BLaER1 treated with 17β-estradiol and CSF1 and Interleukin-3, amounts not matched to agents 10 nM and 100 nM (cell line): ENCODE measurements around the gene ARID5B.
A peak's percentile ranks its signal among the peaks of the same experiment; 100 is the strongest.

Source experiments
- H3K27ac ChIP-seq, 11 experiments: shearing (Covaris generic); formaldehyde crosslinking; 2 replicates each; pipeline ENCODE4 v1.8.1; 2022
- H3K27me3 ChIP-seq, 11 experiments: shearing (Covaris generic); formaldehyde crosslinking; 2 replicates each; pipeline ENCODE4 v1.8.1; 2022
- H3K36me3 ChIP-seq, 11 experiments: shearing (Covaris generic); formaldehyde crosslinking; 2 replicates each; pipeline ENCODE4 v1.8.1; 2022
- H3K4me1 ChIP-seq, 10 experiments: shearing (Covaris generic); formaldehyde crosslinking; 2 replicates each; pipeline ENCODE4 v1.8.1; 2022
- H3K4me2 ChIP-seq, 11 experiments: shearing (Covaris generic); formaldehyde crosslinking; 2 replicates each; pipeline ENCODE4 v1.8.1; 2022
- H3K4me3 ChIP-seq, 10 experiments: shearing (Covaris generic); formaldehyde crosslinking; 2 replicates each; pipeline ENCODE4 v1.8.1; 2022
- H3K9ac ChIP-seq, 11 experiments: shearing (Covaris generic); formaldehyde crosslinking; 2 replicates each; pipeline ENCODE4 v1.8.1; 2022
- H3K9me3 ChIP-seq, 11 experiments: shearing (Covaris generic); formaldehyde crosslinking; replicated peaks in 1 of 11; 2 replicates each; pipeline ENCODE4 v1.8.1; 2022
- H4K20me1 ChIP-seq, 11 experiments: shearing (Covaris generic); formaldehyde crosslinking; 2 replicates each; pipeline ENCODE4 v1.8.1; 2022
- Cebpa-rat ChIP-seq, 11 experiments: shearing (Covaris generic); IDR thresholded peaks; 2 replicates each; pipeline ENCODE4 v1.8.1; 2022

ARID5B gene

GRCh38 chr10:61869041-61869675 lies 32.3 kb upstream of the ARID5B start:
- TF ChIP-seq Cebpa-rat (IDR thresholded peaks at IDR 0.05): no peak

GRCh38 chr10:61869774-61870525 lies 31.5 kb upstream of the ARID5B start:
- H3K27ac ChIP-seq: no peak overlapping the region
- peaks cover 0 to 6% (median 2%) of the 10 kb centered on the region in 10 experiments; a peak in 3 of 20 replicates for H3K4me1 ChIP-seq
- no peak for TF ChIP-seq Cebpa-rat (IDR thresholded peaks at IDR 0.05)
- H3K9me3 ChIP-seq: peaks cover 17 to 26% (median 22%) of the 10 kb centered on the region in 11 experiments
- no peak overlapping the region for H3K9ac ChIP-seq
- H4K20me1 ChIP-seq: no peaks in the 10 kb centered on the region
- H3K27me3 ChIP-seq: no peaks in the 10 kb centered on the region
- no peaks in the 10 kb centered on the region for H3K36me3 ChIP-seq
- no peak overlapping the region for H3K4me3 ChIP-seq
- peak overlapping the region in 3 of 11 experiments; percentile 9 to 37 (median 15); a peak in 4 of 22 replicates for H3K4me2 ChIP-seq

More at GRCh38 chr10:61869041-61869675, 32.3 kb upstream of the ARID5B start:
- H3K4me3 ChIP-seq: no peak overlapping the region
- H3K9ac ChIP-seq: no peak overlapping the region
- no peaks in the 10 kb centered on the region for H3K27me3 ChIP-seq
- H3K36me3 ChIP-seq: no peaks in the 10 kb centered on the region
- H3K27ac ChIP-seq: no peak overlapping the region
- H4K20me1 ChIP-seq: no peaks in the 10 kb centered on the region
- H3K4me1 ChIP-seq: peaks cover 0 to 6% (median 2%) of the 10 kb centered on the region in 10 experiments; a peak in 3 of 20 replicates
- H3K4me2 ChIP-seq: peak overlapping the region in 3 of 11 experiments; percentile 9 to 37 (median 15); a peak in 1 of 22 replicates
- H3K9me3 ChIP-seq: peaks cover 17 to 26% (median 22%) of the 10 kb centered on the region in 11 experiments

DNA sequence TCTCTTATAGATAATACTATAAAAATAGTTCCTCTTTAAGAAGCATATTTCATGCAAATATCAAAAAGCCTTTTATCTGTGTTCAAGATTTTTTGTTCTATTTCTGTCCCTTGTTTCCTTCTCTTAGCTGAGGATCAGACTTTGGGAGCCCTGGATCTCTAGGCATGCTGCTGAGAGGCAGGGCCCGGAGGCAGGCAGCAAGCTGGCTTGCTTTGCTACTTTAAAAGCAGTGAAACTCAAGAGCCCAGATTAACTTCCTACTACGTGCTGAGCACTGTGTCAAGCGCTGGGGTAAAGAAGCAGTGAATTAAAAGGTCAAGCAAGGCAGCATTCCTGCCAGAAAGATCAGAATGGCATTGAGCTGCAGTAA lies 31.0 kb upstream of the ARID5B start:
- peaks cover 17 to 26% (median 22%) of the 10 kb centered on the region in 11 experiments for H3K9me3 ChIP-seq
- no peaks in the 10 kb centered on the region for H3K36me3 ChIP-seq
- no peak overlapping the region for H3K4me2 ChIP-seq
- TF ChIP-seq Cebpa-rat (IDR thresholded peaks at IDR 0.05): no peak
- no peak overlapping the region for H3K9ac ChIP-seq
- H3K27ac ChIP-seq: no peak overlapping the region
- no peaks in the 10 kb centered on the region for H3K27me3 ChIP-seq
- H4K20me1 ChIP-seq: no peaks in the 10 kb centered on the region
- peaks cover 0 to 6% (median 2%) of the 10 kb centered on the region in 10 experiments; a peak in 3 of 20 replicates for H3K4me1 ChIP-seq
- H3K4me3 ChIP-seq: no peak overlapping the region

DNA sequence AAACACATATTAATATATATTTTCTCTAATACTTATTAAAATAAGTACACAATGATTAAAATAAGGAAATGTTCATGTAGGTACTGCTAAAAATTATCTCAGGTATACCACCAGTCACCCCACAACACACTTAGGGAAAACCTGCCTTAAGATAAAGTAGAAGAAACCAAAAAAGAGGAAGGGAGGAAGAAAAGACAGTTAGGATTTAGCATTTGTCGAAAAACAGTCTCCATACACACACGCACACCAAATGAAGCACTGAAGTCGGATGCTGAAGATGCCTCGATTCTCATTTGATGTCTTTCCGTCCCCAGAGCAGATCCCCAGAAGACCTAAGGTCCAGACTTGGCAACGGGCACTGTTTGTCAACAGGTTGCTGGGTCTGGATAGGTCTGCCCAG lies 30.0 kb upstream of the ARID5B start:
- Histone ChIP-seq H3K4me1 (peaks cover 0 to 6% (median 2%) of the 10 kb centered on the region in 10 experiments; a peak in 3 of 20 replicates), H3K4me3 (no peak overlapping the region), H3K9me3 (peaks cover 17 to 23% (median 19%) of the 10 kb centered on the region in 11 experiments), H3K27me3 (no peaks in the 10 kb centered on the region), H3K36me3 (no peaks in the 10 kb centered on the region), H3K4me2 (no peak overlapping the region), H3K27ac (no peak overlapping the region), H3K9ac (no peak overlapping the region), H4K20me1 (no peaks in the 10 kb centered on the region)
- TF ChIP-seq Cebpa-rat (IDR thresholded peaks at IDR 0.05): no peak

DNA sequence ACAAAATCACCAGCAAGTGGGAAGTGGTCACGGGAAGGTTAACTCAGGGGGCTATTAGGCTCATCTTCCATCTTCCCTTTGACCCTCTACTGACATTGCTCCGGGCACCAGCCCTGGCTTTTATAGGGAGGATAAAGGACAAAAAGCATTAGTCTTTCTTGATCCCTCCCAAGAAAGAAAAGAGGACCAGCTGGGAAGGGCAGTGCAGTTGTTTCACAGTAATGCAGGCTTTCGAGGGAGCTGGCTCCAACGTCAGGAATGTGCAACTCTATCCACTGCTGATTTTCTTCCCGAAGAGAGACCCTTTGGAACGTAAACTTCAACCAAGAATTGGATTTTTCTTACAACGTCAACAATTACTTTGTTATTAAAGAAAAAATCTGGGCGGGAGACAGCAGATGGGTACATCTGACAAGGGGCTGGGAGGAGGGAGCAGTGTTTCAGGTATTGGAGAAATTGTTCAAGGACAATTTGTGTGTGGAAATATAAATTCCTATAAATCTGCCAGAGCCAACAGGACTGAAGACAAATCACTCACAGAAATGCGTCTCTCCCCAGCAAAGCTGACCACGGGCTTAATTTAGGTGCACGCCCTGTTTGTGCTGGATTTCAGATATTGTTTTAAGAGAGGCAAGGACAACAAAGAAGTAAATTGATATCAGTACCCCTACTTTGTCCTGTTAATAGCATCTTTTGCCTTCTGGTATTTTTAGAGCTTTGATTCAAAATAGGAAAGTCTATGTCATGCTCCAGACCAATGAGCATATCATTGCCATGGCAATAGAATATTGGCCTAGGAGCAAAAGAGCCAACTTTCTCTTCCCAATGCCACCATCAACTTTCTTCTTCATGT lies 23.4 kb upstream of the ARID5B start:
- Histone ChIP-seq H3K27ac (no peak overlapping the region), H3K9ac (no peak overlapping the region), H3K4me1 (peaks cover 0 to 23% (median 10%) of the 10 kb centered on the region in 10 experiments; a peak in 13 of 20 replicates), H3K4me2 (0 out of 22 replicates have a peak overlapping the region, but pooled peaks of 4 of the 11 experiments have one; percentile 6 to 17 (median 10)), H3K27me3 (no peaks in the 10 kb centered on the region), H3K36me3 (no peaks in the 10 kb centered on the region), H3K4me3 (no peak overlapping the region), H4K20me1 (no peaks in the 10 kb centered on the region), H3K9me3 (no peaks in the 10 kb centered on the region)
- no peak for TF ChIP-seq Cebpa-rat (IDR thresholded peaks at IDR 0.05)

DNA sequence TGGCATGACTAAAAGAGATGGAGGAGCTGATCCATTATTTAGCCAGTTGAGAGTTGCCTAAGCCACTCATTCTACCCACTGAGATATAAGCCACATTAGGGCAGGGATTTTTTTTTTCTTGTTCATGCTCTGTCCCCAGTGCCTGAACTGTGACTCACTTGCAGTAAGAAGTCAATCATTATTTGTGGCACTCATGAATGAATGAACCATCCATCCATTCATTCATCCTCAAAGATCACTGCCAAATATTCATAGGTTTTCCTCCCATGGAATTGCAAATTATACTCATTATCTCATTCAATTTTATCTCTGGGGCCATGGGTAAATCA lies 22.8 kb upstream of the ARID5B start:
- Histone ChIP-seq H3K4me2 (0 out of 22 replicates have a peak overlapping the region, but pooled peaks of 4 of the 11 experiments have one; percentile 6 to 17 (median 10)), H3K36me3 (no peaks in the 10 kb centered on the region), H3K4me3 (no peak overlapping the region), H4K20me1 (no peaks in the 10 kb centered on the region), H3K27ac (no peak overlapping the region), H3K9ac (no peak overlapping the region), H3K27me3 (no peaks in the 10 kb centered on the region), H3K9me3 (0 out of 22 replicates have a peak, but pooled peaks cover 0 to 1% (median 0%) of the 10 kb centered on the region in 11 experiments), H3K4me1 (peaks cover 0 to 23% (median 12%) of the 10 kb centered on the region in 10 experiments; a peak in 13 of 20 replicates)
- no peak for TF ChIP-seq Cebpa-rat (IDR thresholded peaks at IDR 0.05)

DNA sequence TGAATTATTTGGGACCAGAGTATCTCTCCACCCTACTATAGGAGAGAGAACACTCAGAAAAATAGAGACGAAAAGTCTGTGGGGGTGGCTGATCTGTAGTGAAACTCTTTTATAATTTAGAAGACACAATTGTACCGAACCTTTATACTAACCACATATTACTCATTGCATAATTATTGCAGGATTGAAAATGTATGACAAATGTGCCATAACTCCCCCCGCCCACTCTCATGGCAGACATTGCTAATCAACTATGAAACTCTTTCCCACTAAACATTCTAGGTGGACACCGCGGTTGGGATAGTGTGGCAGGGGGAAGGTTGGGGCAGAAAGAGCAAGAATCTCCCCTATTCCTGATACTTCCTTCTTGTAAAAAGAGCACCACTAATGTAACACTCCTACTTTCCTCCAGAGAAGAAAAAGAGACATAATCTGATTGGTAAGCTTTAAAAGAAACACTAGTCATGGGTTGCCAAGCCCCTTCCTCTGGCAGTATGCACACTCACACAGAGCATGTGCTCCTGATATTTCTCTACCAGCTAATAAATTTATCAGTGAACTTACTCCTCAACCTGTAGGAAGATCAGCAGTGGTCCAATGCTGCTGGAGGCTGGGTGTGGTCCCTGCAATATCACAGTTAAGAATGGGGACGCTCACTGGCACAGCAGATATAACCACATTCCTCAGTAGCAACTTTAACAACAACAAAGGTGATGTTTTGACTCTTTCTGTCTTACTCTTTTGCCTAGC lies 18.7 kb upstream of the ARID5B start:
- no peak overlapping the region for H3K4me3 ChIP-seq
- peak overlapping the region in 1 of 11 experiments; percentile 15; a peak in 1 of 22 replicates for H3K27ac ChIP-seq
- H3K4me2 ChIP-seq: 0 out of 22 replicates have a peak overlapping the region, but pooled peaks of 1 of the 11 experiments have one; percentile 25
- no peaks in the 10 kb centered on the region for H4K20me1 ChIP-seq
- no peaks in the 10 kb centered on the region for H3K27me3 ChIP-seq
- no peak for TF ChIP-seq Cebpa-rat (IDR thresholded peaks at IDR 0.05)
- 0 out of 22 replicates have a peak, but pooled peaks cover 0 to 7% (median 0%) of the 10 kb centered on the region in 11 experiments for H3K9me3 ChIP-seq
- H3K9ac ChIP-seq: no peak overlapping the region
- H3K4me1 ChIP-seq: peaks cover 0 to 23% (median 13%) of the 10 kb centered on the region in 10 experiments; a peak in 13 of 20 replicates
- H3K36me3 ChIP-seq: no peaks in the 10 kb centered on the region

- Histone ChIP-seq H3K4me1 (peaks cover 0 to 19% (median 12%) of the 10 kb centered on the region in 10 experiments; a peak in 13 of 20 replicates), H3K27ac (peak overlapping the region in 1 of 11 experiments; percentile 15; a peak in 1 of 22 replicates), H3K27me3 (no peaks in the 10 kb centered on the region), H3K9me3 (0 out of 22 replicates have a peak, but pooled peaks cover 0 to 7% (median 0%) of the 10 kb centered on the region in 11 experiments), H3K4me2 (peak overlapping the region in 1 of 11 experiments; percentile 22; a peak in 1 of 22 replicates), H3K36me3 (no peaks in the 10 kb centered on the region), H3K9ac (no peak overlapping the region), H3K4me3 (no peak overlapping the region), H4K20me1 (no peaks in the 10 kb centered on the region)
- no peak for TF ChIP-seq Cebpa-rat (IDR thresholded peaks at IDR 0.05)
Measured at GRCh38 chr10:61883371-61884025, 18.0 kb upstream of the ARID5B start.
